T-helper 22 cell (primary cell): ENCODE measurements around the gene SLFN14.
"Not testable (repeated sequence)": the region's sequence is repeated elsewhere in the genome, so short reads cannot be mapped to it uniquely, and the experiment has no call there.

Source experiments
- DNase-seq: peaks from one replicate; pipeline ENCODE4 v3.0.0-alpha.2; 2020; ENCODE audit warnings: low read depth

SLFN14 gene

DNA sequence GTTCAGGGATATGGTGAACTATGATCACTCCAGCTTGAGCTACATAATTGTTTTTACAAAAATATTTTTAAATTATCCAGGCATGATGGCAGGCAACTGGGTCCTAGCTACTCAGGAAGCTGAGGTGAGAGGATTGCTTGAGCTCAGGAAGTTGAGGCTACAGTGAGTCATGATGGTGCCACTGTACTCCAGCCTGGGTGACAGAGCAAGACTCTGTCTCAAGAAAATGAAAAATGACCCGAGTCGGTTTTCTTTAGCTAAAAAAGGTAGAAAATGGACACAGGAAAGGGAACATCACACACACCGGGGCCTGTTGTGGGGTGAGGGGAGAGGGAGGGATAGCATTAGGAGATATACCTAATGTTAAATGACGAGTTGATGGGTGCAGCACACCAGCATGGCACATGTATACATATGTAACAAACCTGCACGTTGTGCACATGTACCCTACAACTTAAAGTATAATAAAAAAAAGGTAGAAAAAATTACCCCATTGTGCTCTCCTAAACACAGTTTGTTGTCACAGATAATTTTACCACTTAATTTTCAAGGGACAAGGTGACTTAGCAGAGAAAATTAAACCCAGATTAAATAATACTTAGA is 38.9 kb downstream of the SLFN14 start:
- DNase-seq, result peak; percentile 56

GRCh38 chr17:35521150-35521549 is 39.5 kb downstream of the SLFN14 start:
- DNase-seq, result no peak

GRCh38 chr17:35519906-35520442 is 40.6 kb downstream of the SLFN14 start:
- DNase-seq, result no peak

GRCh38 chr17:35519439-35519838 is 41.2 kb downstream of the SLFN14 start:
- DNase-seq, result no peak

DNA sequence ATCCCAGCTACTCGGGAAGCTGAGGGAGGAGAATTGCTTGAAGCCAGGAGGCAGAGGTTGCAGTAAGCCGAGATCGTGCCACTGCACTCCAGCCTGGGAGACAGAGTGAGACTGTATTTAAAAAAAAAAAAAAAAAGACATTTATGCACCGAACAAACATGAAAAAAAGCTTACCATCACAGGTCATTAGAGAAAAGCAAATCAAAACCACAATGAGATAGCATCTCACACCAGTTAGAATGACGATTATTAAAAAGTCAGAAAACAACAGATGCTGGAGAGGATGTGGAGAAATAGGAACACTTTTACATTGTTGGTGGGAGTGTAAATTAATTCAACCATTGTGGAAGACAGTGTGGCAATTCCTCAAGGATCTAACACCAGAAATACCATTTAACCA is 42.2 kb downstream of the SLFN14 start:
- not testable (repeated sequence) for DNase-seq

DNA sequence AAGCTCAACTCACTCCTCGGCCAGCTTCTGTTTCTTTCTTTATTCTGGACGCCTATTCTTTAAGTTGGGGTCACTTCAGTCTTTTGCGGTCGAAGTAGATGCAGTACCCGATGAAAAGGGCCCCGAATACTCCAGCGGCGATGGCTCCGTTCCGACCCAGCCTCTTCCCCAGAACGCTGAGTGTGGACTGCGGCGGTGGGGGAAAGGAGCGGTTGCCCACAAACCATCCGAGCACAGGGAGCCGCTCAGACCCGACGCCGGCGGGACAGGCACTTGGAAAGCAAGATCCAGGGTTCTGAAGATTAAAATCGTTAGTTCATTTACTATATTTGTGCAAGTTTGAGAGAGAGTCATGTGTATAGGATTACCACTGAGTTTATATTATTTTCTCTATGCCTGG is 45.6 kb downstream of the SLFN14 start:
- no peak for DNase-seq

- DNase-seq, result no peak
These were observed 46.1 kb downstream of the SLFN14 start for GRCh38 chr17:35514564-35514963.
